GM21447 (cell line): ENCODE measurements around the gene KANK4.

Source experiments
- ATAC-seq: cut with Tn5 transposase; IDR thresholded peaks from one replicate; pipeline ENCODE4 v1.9.1; 2021; ENCODE audit not compliant: unreplicated experiment

The KANK4 gene

DNA sequence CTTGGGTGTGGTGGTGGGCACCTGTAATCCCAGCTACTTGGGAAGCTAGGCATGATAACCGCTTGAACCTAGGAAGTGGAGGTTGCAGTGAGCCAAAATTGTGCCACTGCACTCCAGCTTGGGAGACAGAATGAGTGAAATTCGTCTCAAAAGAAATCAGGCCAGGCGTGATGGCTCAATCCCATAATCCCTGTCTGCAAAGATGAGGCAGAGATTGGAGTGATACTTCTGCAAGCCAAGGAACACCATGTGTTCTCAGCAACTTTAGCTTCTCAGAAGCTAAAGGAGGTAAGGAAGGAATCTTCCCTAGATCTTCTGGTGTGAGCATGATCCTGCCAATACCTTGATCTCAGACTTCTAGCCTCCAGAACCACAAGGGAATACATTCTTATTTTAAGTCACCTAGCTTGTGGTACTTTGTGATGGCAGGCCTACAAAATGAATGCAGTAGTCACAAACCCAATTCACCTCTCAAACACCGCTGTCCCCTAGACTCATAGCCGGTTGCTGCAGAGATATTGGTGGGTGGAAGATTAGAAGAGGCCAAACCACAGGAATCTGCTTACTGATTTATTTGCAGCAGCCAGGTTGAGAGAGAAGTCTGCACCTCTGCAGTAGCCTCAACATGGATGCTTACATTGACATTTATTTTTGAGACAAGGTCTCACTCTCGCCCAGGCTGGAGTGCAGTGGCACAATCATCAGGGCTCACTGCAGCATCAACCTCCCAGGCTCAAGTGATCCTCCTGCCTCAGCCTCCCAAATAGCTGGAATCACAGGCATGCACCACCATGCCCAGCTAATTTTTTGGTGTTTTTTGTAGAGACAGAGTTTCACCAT is 105.9 kb downstream of the KANK4 start:
- no peak for ATAC-seq

DNA sequence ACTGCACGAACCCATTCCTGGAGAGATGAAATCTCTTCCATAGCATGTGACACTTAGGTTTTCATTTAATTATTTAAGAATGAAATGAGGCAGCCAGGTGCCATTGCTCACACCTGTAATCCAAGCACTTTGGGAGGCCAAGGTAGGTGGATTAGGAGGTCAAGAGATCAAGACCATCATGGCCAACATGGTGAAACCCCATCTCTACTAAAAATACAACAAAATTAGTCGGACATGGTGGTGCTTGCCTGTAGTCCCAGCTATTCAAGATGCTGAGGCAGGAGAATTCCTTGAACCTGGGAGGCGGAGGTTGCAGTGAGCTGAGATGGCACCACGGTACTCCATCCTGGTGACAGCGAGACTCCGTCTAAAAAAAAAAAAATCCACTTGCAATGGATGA is 106.8 kb downstream of the KANK4 start:
- no peak for ATAC-seq

DNA sequence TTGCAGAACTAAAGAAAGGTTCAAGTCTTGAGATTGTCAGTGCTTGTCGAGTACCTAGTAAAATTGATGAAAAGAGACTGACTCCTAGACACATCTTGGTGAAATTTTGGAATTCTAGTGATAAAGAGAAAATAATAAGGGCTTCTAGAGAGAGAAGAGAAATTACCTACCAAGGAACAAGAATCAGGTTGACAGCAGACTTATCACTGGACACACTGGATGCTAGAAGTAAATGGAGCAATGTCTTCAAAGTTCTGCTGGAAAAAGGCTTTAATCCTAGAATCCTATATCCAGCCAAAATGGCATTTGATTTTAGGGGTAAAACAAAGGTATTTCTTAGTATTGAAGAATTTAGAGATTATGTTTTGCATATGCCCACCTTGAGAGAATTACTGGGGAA is 108.3 kb downstream of the KANK4 start:
- no peak for ATAC-seq

DNA sequence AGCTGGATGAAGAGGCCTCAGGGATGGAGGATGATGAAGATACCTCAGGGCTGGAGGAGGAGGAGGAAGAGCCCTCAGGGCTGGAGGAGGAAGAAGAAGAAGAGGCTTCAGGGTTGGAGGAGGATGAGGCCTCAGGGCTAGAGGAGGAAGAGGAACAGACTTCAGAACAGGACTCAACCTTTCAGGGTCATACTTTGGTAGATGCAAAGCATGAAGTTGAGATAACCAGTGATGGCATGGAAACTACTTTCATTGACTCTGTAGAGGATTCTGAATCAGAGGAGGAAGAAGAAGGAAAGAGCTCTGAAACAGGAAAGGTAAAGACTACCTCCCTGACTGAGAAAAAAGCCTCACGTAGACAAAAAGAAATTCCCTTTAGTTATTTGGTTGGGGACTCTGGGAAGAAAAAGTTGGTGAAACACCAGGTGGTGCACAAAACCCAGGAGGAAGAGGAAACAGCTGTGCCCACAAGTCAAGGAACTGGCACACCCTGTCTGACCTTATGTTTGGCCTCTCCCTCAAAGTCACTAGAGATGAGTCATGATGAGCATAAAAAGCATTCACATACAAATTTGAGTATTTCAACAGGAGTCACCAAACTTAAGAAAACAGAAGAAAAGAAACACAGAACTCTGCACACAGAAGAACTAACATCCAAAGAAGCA is 109.2 kb downstream of the KANK4 start:
- ATAC-seq, result no peak

DNA sequence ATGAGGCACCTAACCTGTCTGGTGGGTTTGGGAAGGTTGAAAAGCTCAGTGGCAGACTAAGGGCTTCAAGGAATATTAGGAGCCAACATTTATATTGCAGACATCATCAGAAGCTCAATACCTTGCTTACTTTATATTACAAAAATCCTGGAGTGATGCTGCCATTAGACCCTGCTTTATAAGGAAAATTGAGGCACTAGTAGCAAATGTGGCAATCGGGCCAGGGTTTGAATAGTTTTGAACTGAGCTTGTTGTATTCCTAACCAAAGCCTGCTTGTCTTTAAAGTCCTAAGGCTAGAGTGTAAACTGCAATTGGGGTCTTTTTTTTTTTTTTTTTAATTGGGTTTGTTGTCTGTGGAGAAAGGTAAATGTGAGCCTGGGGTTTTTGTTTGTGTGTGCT is 110.3 kb downstream of the KANK4 start:
- no peak for ATAC-seq

DNA sequence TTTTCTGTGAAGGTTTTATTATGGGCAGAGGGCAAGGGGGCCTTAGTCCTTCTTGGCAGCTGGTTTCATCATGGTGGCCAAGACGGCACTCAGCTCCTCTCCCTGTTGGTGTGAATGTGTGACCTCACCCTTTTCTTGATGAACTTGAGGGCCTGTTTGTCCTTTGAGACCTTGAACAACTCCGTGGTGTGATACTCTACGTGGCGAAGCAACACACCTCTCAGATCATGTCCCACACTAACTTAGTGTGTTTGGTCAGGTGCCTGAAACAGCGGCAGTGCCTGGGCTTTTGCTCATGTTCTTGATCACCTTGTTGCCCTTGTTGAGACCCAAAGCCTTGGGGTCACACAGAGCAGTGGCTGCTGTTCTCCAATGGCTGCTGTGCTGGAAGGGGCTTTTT is 111.1 kb downstream of the KANK4 start:
- ATAC-seq, result no peak

DNA sequence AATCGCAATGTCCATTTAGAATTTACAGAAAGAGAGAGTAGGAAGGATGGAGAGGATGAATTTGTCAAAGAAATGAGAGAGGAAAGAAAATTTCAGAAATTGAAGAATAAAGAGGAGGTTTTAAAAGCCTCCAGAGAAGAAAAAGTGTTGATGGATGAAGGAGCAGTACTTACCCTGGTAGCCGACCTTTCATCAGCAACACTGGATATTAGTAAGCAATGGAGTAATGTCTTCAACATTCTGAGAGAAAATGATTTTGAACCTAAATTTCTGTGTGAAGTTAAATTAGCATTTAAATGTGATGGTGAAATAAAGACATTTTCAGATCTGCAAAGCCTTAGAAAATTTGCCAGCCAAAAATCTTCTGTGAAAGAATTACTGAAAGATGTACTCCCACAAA is 112.0 kb downstream of the KANK4 start:
- ATAC-seq, result no peak

DNA sequence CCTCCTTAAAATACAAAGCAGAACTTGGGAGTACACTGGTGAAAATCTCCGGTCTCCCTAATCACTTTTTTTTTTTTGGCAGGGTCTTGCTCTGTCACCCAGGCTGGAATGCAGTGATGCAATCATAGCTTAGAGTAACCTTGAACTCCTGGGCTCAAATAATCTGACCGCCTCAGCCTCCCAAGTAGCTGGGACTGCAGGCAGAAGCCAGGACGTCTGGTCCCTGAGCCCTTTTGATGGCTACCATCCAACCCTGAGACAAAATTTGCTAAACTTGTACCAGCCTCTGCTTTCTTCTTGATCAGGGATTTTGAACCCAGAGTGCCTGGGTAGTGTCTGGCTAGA is 120.5 kb downstream of the KANK4 start:
- ATAC-seq, result no peak

DNA sequence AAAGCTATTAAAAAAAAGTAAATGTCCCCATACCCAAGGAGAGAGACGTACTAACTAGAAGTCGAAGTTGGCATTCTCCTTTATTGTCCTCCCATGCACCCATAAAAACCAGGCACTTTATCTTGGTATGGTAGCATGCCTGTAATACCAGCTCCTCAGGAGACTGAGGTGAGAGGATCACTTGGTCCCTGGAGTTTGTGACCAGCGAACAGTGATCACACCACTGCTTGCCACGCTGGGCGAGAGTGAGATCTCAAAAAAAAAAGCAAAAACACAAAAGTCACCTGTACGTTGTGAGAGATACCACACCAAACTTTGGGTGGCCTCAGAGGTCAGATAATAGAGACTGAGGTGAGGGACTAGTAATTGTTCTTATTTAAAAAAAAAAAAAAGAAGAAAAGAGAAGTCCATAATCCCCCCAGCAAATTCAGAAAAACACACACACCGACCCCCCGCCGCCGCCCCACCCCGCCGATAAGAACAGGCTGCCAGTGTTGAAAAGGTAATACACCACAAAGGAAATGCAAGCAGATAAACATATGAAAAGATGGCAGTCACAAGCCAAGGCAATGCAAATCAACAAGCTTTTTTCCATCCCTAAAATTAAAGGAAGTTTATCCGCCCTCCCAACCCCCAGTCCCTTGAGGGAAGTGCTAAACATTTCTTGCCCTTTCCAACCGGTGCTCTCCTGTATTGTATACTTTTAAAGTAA is 121.0 kb downstream of the KANK4 start:
- ATAC-seq, result no peak

DNA sequence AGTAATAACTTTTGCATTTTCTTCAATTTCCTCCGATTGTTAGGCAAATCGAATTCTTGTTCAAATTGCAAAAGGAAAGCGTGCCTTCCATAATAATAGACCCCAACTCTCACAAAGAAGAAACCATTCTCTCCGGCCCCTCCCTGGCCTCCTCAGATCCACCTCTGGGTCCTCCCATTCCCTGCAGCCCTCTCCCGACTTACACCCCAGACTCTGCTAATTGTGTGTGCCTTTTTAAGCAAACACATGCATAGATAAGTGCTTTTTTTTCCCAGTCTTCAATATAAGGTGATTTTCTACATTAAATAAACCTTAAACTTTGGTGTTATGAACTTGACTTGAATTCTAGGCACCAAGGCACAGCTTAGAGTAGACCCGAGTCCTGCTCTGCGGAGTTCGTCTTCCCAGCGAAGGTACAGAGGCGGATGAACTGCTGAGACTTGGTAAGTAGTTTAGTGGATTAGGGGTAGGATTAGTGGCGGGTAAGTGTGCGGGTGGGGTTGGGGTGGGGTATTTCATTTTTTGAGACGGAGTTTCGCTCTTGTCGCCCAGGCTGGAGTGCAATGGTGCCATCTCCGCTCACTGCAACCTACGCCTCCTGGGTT is 123.0 kb downstream of the KANK4 start:
- ATAC-seq, result no peak

DNA sequence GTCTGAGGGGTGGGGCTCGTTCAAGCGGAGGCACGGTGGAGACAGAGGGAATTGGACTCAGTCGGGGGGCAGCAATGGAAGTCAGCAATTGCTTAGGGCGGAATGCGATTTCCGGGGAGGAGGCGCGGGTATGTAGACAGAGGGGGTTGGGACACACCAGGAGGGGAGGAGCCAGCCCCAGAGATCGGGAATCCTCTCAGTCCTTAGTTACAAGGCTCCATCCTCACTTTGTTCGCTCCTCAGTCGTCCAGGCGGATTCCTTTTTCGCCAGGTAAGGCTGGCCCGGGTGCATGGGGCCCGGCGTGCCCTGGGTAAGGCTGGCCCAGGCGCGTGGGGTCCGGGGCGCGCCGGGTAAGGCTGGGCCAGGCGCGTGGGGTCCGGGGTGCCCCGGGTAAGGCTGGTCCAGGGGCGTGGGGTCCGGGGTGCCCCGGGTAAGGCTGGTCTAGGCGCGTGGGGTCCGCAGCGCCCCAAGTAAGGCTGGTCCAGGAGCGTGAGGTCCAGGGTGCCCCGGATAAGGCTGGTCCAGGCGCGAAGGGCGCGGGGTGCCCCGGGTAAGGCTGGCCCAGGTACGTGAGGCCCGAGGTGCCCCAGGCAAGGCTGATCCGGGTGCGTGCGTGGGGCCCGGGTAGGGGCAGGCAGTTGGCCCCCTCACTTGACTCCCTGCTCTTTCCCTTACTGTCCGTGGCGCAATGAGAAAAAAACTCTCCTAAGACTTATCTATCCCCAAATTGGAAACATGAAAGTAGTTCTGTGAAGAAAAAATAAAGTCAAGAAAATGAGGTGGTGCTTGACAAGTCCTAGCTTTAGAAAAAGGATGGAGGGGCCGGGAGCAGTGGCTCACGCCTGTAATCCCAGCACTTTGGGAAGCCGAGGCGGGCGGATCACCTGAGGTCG is 124.3 kb downstream of the KANK4 start, which contains the start of gene L1TD1:
TSS of gene L1TD1 (plus strand) at position 199 of the 894 bp plus-strand sequence. CDS start 11,780 bp downstream, outside the sequence.
- ATAC-seq, result no peak

DNA sequence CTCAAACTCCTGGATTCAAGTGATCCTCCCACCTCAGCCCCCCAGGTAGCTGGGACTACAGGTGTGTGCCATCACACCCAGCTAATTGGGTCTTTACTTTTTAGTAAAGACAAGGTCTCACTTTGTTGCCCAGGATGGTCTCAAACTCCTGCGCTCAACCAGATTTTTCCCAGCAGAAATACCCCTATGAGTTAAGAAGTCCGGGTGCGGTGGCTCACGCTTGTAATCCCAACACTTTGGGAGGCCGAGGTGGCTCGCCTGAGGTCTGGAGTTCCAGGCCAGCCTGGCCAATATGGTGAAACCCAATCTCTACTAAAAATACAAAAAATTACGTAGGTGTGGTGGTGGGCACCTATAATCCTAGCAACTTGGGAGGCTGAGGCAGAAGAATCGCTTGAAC is 131.1 kb downstream of the KANK4 start:
- ATAC-seq, result no peak

DNA sequence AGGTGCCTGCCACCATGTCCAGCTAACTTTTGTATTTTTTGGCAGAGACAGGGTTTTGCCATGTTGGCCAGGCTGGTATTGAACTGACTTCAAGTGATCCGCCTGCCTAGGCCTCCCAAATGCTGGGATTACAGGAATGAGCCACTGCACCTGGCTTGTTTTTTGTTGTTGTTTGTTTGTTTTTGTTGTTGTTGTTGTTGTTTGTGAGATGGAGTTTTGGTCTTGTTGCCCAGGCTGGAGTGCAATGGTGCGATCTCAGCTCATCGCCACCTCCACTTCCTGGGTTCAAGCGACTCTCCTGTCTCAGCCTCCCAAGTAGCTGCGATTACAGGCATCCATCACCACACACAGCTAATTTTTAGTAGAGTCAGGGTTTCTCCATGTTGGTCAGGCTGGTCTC is 131.7 kb downstream of the KANK4 start:
- no peak for ATAC-seq
